ENCODE data around the gene HNRNPLL. TPM values are rescaled to one million over a fixed set of nuclear protein-coding genes. Genes with fewer than 3 reads are reported as not detected.

The HNRNPLL gene
- total and polyA plus RNA-seq, 2 experiments from 2014 or later, result 42.5 to 53.4 TPM

GRCh38 chr2:38643021-38643671 lies 40.4 kb upstream of the HNRNPLL start:
- no peaks in the 10 kb centered on the region for H3K4me1 Mint-ChIP-seq
- Histone ChIP-seq H3K9me2 (ENCODE audit: insufficient read depth) (no peaks in the 10 kb centered on the region), H3K27ac (ENCODE audit: low read depth) (no peak overlapping the region), H2AFZ (no peak overlapping the region), H3F3A (replicated peaks; ENCODE audit: low read depth) (no peaks in the 10 kb centered on the region), H3K27me3 (ENCODE audit: insufficient read depth) (no peaks in the 10 kb centered on the region), H3K79me2 (replicated peaks; ENCODE audit: insufficient read depth) (no peaks in the 10 kb centered on the region), H4K20me1 (replicated peaks; ENCODE audit: insufficient read depth) (no peaks in the 10 kb centered on the region), H3K4me2 (no peak overlapping the region), H3K4me1 (ENCODE audit: insufficient read depth) (no peaks in the 10 kb centered on the region), H3K36me3 (ENCODE audit: insufficient read depth) (no peaks in the 10 kb centered on the region), H3K4me3 (no peak overlapping the region)
- peaks cover 20% of the 10 kb centered on the region for H3K9me3 Mint-ChIP-seq
- peaks cover 5% of the 10 kb centered on the region for H3K27me3 Mint-ChIP-seq (ENCODE audit: insufficient read depth, low read depth, poor library complexity)
- DNase-seq (ENCODE audit: low spot score) (no peak), ATAC-seq (no peak)
- no peak for TF ChIP-seq REST (IDR thresholded peaks at IDR 0.05; ENCODE audit: unreplicated experiment)
- TF ChIP-seq ETS1 (IDR thresholded peaks at IDR 0.05), result no peak
- no peak for TF ChIP-seq STAT1 (IDR thresholded peaks at IDR 0.05; ENCODE audit: unreplicated experiment)
- no peak for TF ChIP-seq POLR2AphosphoS5 (IDR thresholded peaks at IDR 0.05; ENCODE audit: low read depth)
- no peak for TF ChIP-seq EZH2phosphoT487 (IDR thresholded peaks at IDR 0.05; ENCODE audit: unreplicated experiment)
- TF ChIP-seq ZNF114 (CRISPR knock-in tag; IDR thresholded peaks at IDR 0.05), result no peak
- TF ChIP-seq ZNF462 (CRISPR knock-in tag; IDR thresholded peaks at IDR 0.05), result no peak
- TF ChIP-seq NANOG (IDR thresholded peaks at IDR 0.05; ENCODE audit: borderline replicate concordance), result no peak
- no peak for TF ChIP-seq ZNF331 (CRISPR knock-in tag; IDR thresholded peaks at IDR 0.05; ENCODE audit: low read depth)
- TF ChIP-seq, protein P1, sequence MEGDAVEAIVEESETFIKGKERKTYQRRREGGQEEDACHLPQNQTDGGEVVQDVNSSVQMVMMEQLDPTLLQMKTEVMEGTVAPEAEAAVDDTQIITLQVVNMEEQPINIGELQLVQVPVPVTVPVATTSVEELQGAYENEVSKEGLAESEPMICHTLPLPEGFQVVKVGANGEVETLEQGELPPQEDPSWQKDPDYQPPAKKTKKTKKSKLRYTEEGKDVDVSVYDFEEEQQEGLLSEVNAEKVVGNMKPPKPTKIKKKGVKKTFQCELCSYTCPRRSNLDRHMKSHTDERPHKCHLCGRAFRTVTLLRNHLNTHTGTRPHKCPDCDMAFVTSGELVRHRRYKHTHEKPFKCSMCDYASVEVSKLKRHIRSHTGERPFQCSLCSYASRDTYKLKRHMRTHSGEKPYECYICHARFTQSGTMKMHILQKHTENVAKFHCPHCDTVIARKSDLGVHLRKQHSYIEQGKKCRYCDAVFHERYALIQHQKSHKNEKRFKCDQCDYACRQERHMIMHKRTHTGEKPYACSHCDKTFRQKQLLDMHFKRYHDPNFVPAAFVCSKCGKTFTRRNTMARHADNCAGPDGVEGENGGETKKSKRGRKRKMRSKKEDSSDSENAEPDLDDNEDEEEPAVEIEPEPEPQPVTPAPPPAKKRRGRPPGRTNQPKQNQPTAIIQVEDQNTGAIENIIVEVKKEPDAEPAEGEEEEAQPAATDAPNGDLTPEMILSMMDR (conservative IDR thresholded peaks at IDR 0.05; ENCODE audit: low read depth in 2 of 2), result no peak
- no peak for TF ChIP-seq JUNB (IDR thresholded peaks at IDR 0.05; ENCODE audit: unreplicated experiment)
- TF ChIP-seq CREB1 (CRISPR knock-in tag; IDR thresholded peaks at IDR 0.05; ENCODE audit: low read depth), result no peak
- no peak for TF ChIP-seq EZH2 (IDR thresholded peaks at IDR 0.05; ENCODE audit: low read depth, unreplicated experiment)
- H3K4me3 Mint-ChIP-seq, result no peak overlapping the region
- H3K27ac Mint-ChIP-seq, result no peak overlapping the region
- H3K36me3 Mint-ChIP-seq (ENCODE audit: low read depth), result peaks cover 15% of the 10 kb centered on the region
